ENCODE measurements around the gene POLL.

Gene POLL

DNA sequence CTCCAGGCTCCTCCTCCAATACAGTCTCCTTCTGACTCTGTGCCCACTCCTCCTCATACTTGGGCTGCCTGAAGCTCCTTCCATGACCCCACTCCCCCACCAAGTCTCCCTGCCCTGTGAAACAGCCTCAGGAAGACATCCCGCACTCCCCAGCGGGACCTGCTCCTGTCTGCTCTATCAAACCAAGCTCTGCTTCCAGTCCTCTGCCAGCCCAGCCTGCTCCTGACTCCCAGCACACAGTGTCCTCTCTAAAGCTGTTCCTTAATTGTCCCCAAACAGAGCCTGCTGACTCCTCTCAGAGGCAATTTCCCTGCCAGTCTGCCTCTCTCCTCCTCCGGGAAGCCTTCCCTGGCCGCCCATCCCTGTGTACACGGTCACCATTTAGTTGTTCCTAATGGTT is 9.9 kb downstream of the POLL start:
- Histone ChIP-seq H3K79me1 (ENCODE audit: low read depth, low read length) (no peaks in the 10 kb centered on the region), H3K4me3 (ENCODE audit: low read length in 2 of 2) (no peak overlapping the region), H4K8ac (ENCODE audit: low read depth, low read length) (no peak overlapping the region), H2BK15ac (ENCODE audit: low read length) (no peak overlapping the region), H3K9ac (ENCODE audit: low read depth, low read length, poor library complexity) (peak overlapping the region; percentile 30), H3K27me3 (ENCODE audit: control insufficient read depth in 3 of 3, insufficient read depth in 3 of 3, low read depth in 1 of 3, low read length in 3 of 3) (no peaks in the 10 kb centered on the region), H3K4me2 (ENCODE audit: insufficient read depth, low read length, poor library complexity, severe bottlenecking) (no peak overlapping the region), H3K14ac (ENCODE audit: low read length) (no peak overlapping the region), H3K4ac (ENCODE audit: low read length) (no peak overlapping the region), H3K36me3 (replicated peaks in 1 of 2; ENCODE audit: control insufficient read depth in 2 of 2, insufficient read depth in 2 of 2, low read length in 2 of 2) (peaks cover 24 to 39% of the 10 kb centered on the region in 2 donors), H3K27ac (replicated peaks; ENCODE audit: low read length) (no peak overlapping the region), H2BK5ac (ENCODE audit: low read length) (no peak overlapping the region), H4K91ac (ENCODE audit: low read depth, low read length, poor library complexity) (no peak overlapping the region), H2BK120ac (ENCODE audit: low read depth, low read length) (no peak overlapping the region), H2BK12ac (ENCODE audit: low read length) (no peak overlapping the region), H2AK5ac (ENCODE audit: low read depth, low read length) (no peak overlapping the region), H3K23ac (ENCODE audit: low read depth, low read length, poor library complexity) (no peak overlapping the region), H3K18ac (ENCODE audit: low read length) (no peak overlapping the region), H3K9me3 (replicated peaks in 1 of 2; ENCODE audit: control insufficient read depth in 2 of 2, insufficient read depth in 1 of 2, low read depth in 1 of 2, low read length in 2 of 2) (peaks cover 0 to 2% of the 10 kb centered on the region in 2 donors), H2AFZ (ENCODE audit: low read length) (no peak overlapping the region), H3K4me1 (ENCODE audit: control insufficient read depth in 2 of 2, insufficient read depth in 1 of 2, low read depth in 1 of 2, low read length in 2 of 2) (peaks cover 0 to 13% of the 10 kb centered on the region in 2 donors)
- DNase-seq (ENCODE audit: low spot score) = no peak
- no CpG with 5 or more reads among the region's 5 CpGs for WGBS, 2 donors (ENCODE audit: extremely low coverage in 2 of 2, insufficient read length in 2 of 2, insufficient replicate concordance in 1 of 2)

DNA sequence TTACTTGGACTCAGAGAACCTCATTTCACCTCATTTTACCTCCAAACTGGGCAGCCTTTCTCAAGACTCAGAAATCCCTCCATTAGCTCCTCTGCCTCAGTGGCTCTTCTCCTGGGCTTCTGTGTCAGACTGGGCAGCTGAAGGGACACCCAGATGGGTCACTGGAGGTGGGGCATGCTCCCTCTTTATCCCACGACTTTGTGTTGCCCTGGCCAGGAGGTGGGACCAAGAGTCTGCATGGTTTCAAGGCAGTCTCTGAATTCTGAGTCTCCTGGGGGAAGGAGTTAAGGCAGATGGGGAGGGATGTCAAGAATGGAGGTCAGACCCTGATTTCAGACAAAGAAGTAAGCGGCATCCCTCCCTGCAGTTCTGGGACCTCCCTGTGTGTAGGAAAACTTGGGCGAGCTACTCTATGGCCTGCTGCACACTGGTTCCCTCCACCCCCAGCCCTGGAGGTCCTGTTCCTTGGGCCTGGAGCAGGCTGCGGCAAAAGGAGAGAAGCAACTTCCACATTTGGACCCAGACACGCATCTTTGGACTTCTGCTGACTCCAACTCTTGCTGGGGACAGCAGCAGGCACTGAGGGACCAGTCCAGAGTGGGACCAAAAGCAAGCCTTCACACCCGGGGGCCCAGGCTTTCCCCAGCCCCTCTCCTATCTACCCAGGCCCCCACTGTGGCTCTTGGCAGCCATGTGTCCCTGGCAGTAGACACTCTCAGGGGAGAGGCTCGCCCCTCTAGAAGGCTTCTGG is 10.8 kb downstream of the POLL start:
- no peak overlapping the region for H3K23ac ChIP-seq (ENCODE audit: low read depth, low read length, poor library complexity)
- H3K79me1 ChIP-seq (ENCODE audit: low read depth, low read length) = no peaks in the 10 kb centered on the region
- no peak overlapping the region for H3K4me3 ChIP-seq (ENCODE audit: low read length in 2 of 2)
- no peak overlapping the region for H4K91ac ChIP-seq (ENCODE audit: low read depth, low read length, poor library complexity)
- H3K4me2 ChIP-seq (ENCODE audit: insufficient read depth, low read length, poor library complexity, severe bottlenecking) = no peak overlapping the region
- H3K18ac ChIP-seq (ENCODE audit: low read length) = no peak overlapping the region
- H2BK5ac ChIP-seq (ENCODE audit: low read length) = no peak overlapping the region
- H3K9me3 ChIP-seq (replicated peaks in 1 of 2; ENCODE audit: control insufficient read depth in 2 of 2, insufficient read depth in 1 of 2, low read depth in 1 of 2, low read length in 2 of 2) = peaks cover 3 to 7% of the 10 kb centered on the region in 2 donors
- H2AK5ac ChIP-seq (ENCODE audit: low read depth, low read length) = no peak overlapping the region
- peaks cover 0 to 7% (median 0%) of the 10 kb centered on the region in 3 experiments for H3K27me3 ChIP-seq (ENCODE audit: control insufficient read depth in 3 of 3, insufficient read depth in 3 of 3, low read depth in 1 of 3, low read length in 3 of 3)
- no peak overlapping the region for H3K4ac ChIP-seq (ENCODE audit: low read length)
- WGBS, 2 donors (ENCODE audit: extremely low coverage in 2 of 2, insufficient read length in 2 of 2, insufficient replicate concordance in 1 of 2) = no CpG with 5 or more reads among the region's 7 CpGs
- no peak overlapping the region for H3K14ac ChIP-seq (ENCODE audit: low read length)
- H3K4me1 ChIP-seq (ENCODE audit: control insufficient read depth in 2 of 2, insufficient read depth in 1 of 2, low read depth in 1 of 2, low read length in 2 of 2) = peaks cover 0 to 13% of the 10 kb centered on the region in 2 donors
- no peak overlapping the region for H2BK12ac ChIP-seq (ENCODE audit: low read length)
- no peak overlapping the region for H4K8ac ChIP-seq (ENCODE audit: low read depth, low read length)
- peaks cover 17 to 30% of the 10 kb centered on the region in 2 donors for H3K36me3 ChIP-seq (replicated peaks in 1 of 2; ENCODE audit: control insufficient read depth in 2 of 2, insufficient read depth in 2 of 2, low read length in 2 of 2)
- H2BK15ac ChIP-seq (ENCODE audit: low read length) = no peak overlapping the region
- H2BK120ac ChIP-seq (ENCODE audit: low read depth, low read length) = no peak overlapping the region
- no peak overlapping the region for H3K27ac ChIP-seq (replicated peaks; ENCODE audit: low read length)
- no peak overlapping the region for H3K9ac ChIP-seq (ENCODE audit: low read depth, low read length, poor library complexity)
- no peak overlapping the region for H2AFZ ChIP-seq (ENCODE audit: low read length)
- no peak for DNase-seq (ENCODE audit: low spot score)

DNA sequence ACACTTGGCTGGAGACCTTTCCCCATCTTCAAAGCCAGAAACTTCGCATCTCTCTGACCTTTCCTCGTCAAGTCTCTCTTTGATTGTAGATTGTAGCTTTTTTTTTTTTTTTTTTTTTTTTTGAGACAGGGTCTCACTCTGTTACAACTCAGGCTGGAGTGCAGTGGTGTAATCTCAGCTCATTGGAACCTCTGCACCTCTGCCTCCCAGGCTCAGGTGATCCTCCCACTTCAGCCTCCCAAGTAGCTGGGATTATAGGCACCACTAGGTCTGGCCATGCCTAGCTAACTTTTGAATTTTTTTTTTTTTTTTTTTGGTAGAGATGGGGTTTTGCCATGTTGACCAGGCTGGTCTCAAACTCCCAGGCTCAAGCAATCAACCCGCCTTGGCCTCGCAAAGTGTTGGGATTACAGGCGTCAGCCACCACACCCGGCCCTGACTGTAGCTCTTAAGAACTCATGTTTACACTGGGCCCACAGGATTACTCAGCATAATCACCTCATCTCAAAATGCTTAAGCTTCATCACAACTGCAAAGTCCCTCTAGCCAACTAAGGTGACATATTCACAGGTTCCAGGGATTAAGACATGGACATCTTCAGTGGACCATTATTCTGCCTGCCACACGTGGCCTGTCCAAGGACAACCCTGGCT is 11.7 kb downstream of the POLL start:
- no peak overlapping the region for H2BK120ac ChIP-seq (ENCODE audit: low read depth, low read length)
- H2BK15ac ChIP-seq (ENCODE audit: low read length) = no peak overlapping the region
- H2AK5ac ChIP-seq (ENCODE audit: low read depth, low read length) = no peak overlapping the region
- no peak overlapping the region for H4K91ac ChIP-seq (ENCODE audit: low read depth, low read length, poor library complexity)
- H3K4me2 ChIP-seq (ENCODE audit: insufficient read depth, low read length, poor library complexity, severe bottlenecking) = no peak overlapping the region
- no CpG with 5 or more reads among the region's 7 CpGs for WGBS, 2 donors (ENCODE audit: extremely low coverage in 2 of 2, insufficient read length in 2 of 2, insufficient replicate concordance in 1 of 2)
- H3K4ac ChIP-seq (ENCODE audit: low read length) = no peak overlapping the region
- H3K27me3 ChIP-seq (ENCODE audit: control insufficient read depth in 3 of 3, insufficient read depth in 3 of 3, low read depth in 1 of 3, low read length in 3 of 3) = peaks cover 0 to 13% (median 4%) of the 10 kb centered on the region in 3 experiments
- H3K23ac ChIP-seq (ENCODE audit: low read depth, low read length, poor library complexity) = no peak overlapping the region
- peaks cover 17 to 30% of the 10 kb centered on the region in 2 donors for H3K36me3 ChIP-seq (replicated peaks in 1 of 2; ENCODE audit: control insufficient read depth in 2 of 2, insufficient read depth in 2 of 2, low read length in 2 of 2)
- no peak overlapping the region for H3K4me3 ChIP-seq (ENCODE audit: low read length in 2 of 2)
- H3K9me3 ChIP-seq (replicated peaks in 1 of 2; ENCODE audit: control insufficient read depth in 2 of 2, insufficient read depth in 1 of 2, low read depth in 1 of 2, low read length in 2 of 2) = peaks cover 3 to 7% of the 10 kb centered on the region in 2 donors
- H2BK5ac ChIP-seq (ENCODE audit: low read length) = no peak overlapping the region
- H3K79me1 ChIP-seq (ENCODE audit: low read depth, low read length) = no peaks in the 10 kb centered on the region
- H3K4me1 ChIP-seq (ENCODE audit: control insufficient read depth in 2 of 2, insufficient read depth in 1 of 2, low read depth in 1 of 2, low read length in 2 of 2) = peaks cover 0 to 12% of the 10 kb centered on the region in 2 donors
- no peak overlapping the region for H3K14ac ChIP-seq (ENCODE audit: low read length)
- H2BK12ac ChIP-seq (ENCODE audit: low read length) = no peak overlapping the region
- H2AFZ ChIP-seq (ENCODE audit: low read length) = no peak overlapping the region
- H3K9ac ChIP-seq (ENCODE audit: low read depth, low read length, poor library complexity) = no peak overlapping the region
- no peak overlapping the region for H4K8ac ChIP-seq (ENCODE audit: low read depth, low read length)
- H3K18ac ChIP-seq (ENCODE audit: low read length) = no peak overlapping the region
- no peak overlapping the region for H3K27ac ChIP-seq (replicated peaks; ENCODE audit: low read length)
- DNase-seq (ENCODE audit: low spot score) = no peak

DNA sequence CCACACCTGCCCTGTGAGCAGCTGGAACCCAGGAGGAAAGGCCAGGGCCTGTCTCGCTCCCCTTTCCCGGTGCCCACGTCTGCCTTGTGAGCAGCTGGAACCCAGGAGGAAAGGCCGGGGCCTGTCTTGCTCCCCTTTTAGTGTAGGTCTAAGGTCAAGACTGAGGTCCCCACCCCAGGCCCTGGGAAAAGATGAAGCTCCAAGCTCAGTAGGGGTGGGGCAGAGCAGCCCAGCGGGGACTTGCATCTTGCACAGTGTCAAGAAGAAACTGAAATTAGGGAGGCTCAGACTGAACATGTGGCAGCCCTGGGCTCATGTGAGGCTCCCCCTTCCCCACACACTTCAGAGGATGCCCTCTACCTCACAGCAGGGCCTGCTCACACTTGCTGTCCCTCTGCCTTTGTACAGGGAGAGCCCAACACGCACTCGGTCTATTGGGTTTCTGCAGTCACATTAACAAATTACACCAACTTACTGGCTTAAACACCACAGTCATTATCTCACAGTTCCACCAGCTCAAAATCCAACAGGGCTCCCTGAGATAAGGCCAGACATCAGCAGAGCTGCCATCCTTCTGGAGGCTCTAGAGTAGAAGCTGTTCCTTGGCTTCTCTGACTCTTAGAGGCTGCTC is 12.4 kb downstream of the POLL start:
- Histone ChIP-seq H3K27ac (replicated peaks; ENCODE audit: low read length) (no peak overlapping the region), H3K14ac (ENCODE audit: low read length) (no peak overlapping the region), H3K4me2 (ENCODE audit: insufficient read depth, low read length, poor library complexity, severe bottlenecking) (no peak overlapping the region), H2BK15ac (ENCODE audit: low read length) (no peak overlapping the region), H3K79me1 (ENCODE audit: low read depth, low read length) (no peaks in the 10 kb centered on the region), H4K8ac (ENCODE audit: low read depth, low read length) (no peak overlapping the region), H3K4ac (ENCODE audit: low read length) (no peak overlapping the region), H3K4me3 (ENCODE audit: low read length in 2 of 2) (no peak overlapping the region), H3K9ac (ENCODE audit: low read depth, low read length, poor library complexity) (peak overlapping the region; percentile 32), H2BK5ac (ENCODE audit: low read length) (no peak overlapping the region), H3K36me3 (replicated peaks in 1 of 2; ENCODE audit: control insufficient read depth in 2 of 2, insufficient read depth in 2 of 2, low read length in 2 of 2) (peaks cover 17 to 30% of the 10 kb centered on the region in 2 donors), H4K91ac (ENCODE audit: low read depth, low read length, poor library complexity) (no peak overlapping the region), H3K27me3 (ENCODE audit: control insufficient read depth in 3 of 3, insufficient read depth in 3 of 3, low read depth in 1 of 3, low read length in 3 of 3) (peaks cover 0 to 19% (median 10%) of the 10 kb centered on the region in 3 experiments), H2AK5ac (ENCODE audit: low read depth, low read length) (peak overlapping the region; percentile 20), H3K23ac (ENCODE audit: low read depth, low read length, poor library complexity) (no peak overlapping the region), H2BK120ac (ENCODE audit: low read depth, low read length) (no peak overlapping the region), H3K18ac (ENCODE audit: low read length) (peak overlapping the region; percentile 13), H3K9me3 (replicated peaks in 1 of 2; ENCODE audit: control insufficient read depth in 2 of 2, insufficient read depth in 1 of 2, low read depth in 1 of 2, low read length in 2 of 2) (peaks cover 3 to 7% of the 10 kb centered on the region in 2 donors), H2AFZ (ENCODE audit: low read length) (no peak overlapping the region), H3K4me1 (ENCODE audit: control insufficient read depth in 2 of 2, insufficient read depth in 1 of 2, low read depth in 1 of 2, low read length in 2 of 2) (peaks cover 4 to 6% of the 10 kb centered on the region in 2 donors), H2BK12ac (ENCODE audit: low read length) (no peak overlapping the region)
- no peak for DNase-seq (ENCODE audit: low spot score)
- WGBS, 2 donors (ENCODE audit: extremely low coverage in 2 of 2, insufficient read length in 2 of 2, insufficient replicate concordance in 1 of 2) = no CpG with 5 or more reads among the region's 7 CpGs
